SK-N-MC (cell line): Measurements from ENCODE around the gene MPI.

ENCODE experiments used
- DNase-seq: peaks from one replicate; pipeline ENCODE4 v3.0.0-alpha.2; 2011; ENCODE audit warnings: low read depth, low spot score
- H3K27ac ChIP-seq: fragments of 200-600 bp; sonication (generic); 2 replicates; pipeline ENCODE4 v1.5.1; 2016; ENCODE audit warnings: mixed run types
- H3K36me3 ChIP-seq: fragments of 200-600 bp; sonication (generic); 2 replicates; pipeline ENCODE4 v1.6.1; 2017; ENCODE audit warnings: antibody characterized with exemption, low read length, mixed read lengths; ENCODE audit not compliant: insufficient read depth
- H3K4me3 ChIP-seq: fragments of 200-600 bp; sonication (generic); 2 replicates; pipeline ENCODE4 v1.5.1; 2016
- H3K9ac ChIP-seq: fragments of 200-600 bp; sonication (generic); 2 replicates; pipeline ENCODE4 v1.8.0; 2017; ENCODE audit warnings: mixed run types, mixed read lengths; ENCODE audit not compliant: insufficient read length
- H3K9me3 ChIP-seq: fragments of 200-600 bp; sonication (generic); 2 replicates; pipeline ENCODE4 v1.6.1; 2017; ENCODE audit warnings: low read depth, mild to moderate bottlenecking, antibody characterized with exemption, low read length, moderate library complexity, mixed read lengths
- EZH2 ChIP-seq: fragments of 200-600 bp; sonication (generic); IDR thresholded peaks from one replicate; pipeline ENCODE4 v1.6.1; 2017; ENCODE audit warnings: antibody characterized with exemption
- FOXP2 ChIP-seq: optimal IDR thresholded peaks from 2 replicates; pipeline ENCODE3; 2011; ENCODE audit warnings: mild to moderate bottlenecking, moderate library complexity; ENCODE audit not compliant: insufficient read depth; ENCODE audit errors: extremely low read length, control extremely low read depth
- POLR2AphosphoS5 ChIP-seq: IDR thresholded peaks from 2 replicates; pipeline ENCODE4 v1.6.1; 2012; ENCODE audit warnings: mild to moderate bottlenecking, low read depth, low read length, borderline replicate concordance

Gene MPI

GRCh38 chr15:74857082-74857655 lies 32.7 kb upstream of the MPI start:
- Histone ChIP-seq H3K36me3 (peaks cover 22% of the 10 kb centered on the region; the same call in 1 of the 2 replicates), H3K27ac (no peak overlapping the region), H3K9ac (no peak overlapping the region), H3K4me3 (no peak overlapping the region), H3K9me3 (no peaks in the 10 kb centered on the region)
- no peak for TF ChIP-seq EZH2
- no peak for TF ChIP-seq POLR2AphosphoS5
- DNase-seq, result no peak

GRCh38 chr15:74857671-74858368 lies 32.0 kb upstream of the MPI start:
- Histone ChIP-seq H3K27ac (0 out of 2 replicates have a peak overlapping the region, but pooled peaks have one; percentile 13), H3K9me3 (no peaks in the 10 kb centered on the region), H3K9ac (no peak overlapping the region), H3K36me3 (peaks cover 17% of the 10 kb centered on the region; the same call in 1 of the 2 replicates), H3K4me3 (no peak overlapping the region)
- TF ChIP-seq FOXP2 (no peak), EZH2 (no peak), POLR2AphosphoS5 (no peak)
- DNase-seq, result no peak

GRCh38 chr15:74858369-74858740 lies 31.5 kb upstream of the MPI start:
- H3K9ac ChIP-seq, result no peak overlapping the region
- no peak overlapping the region for H3K4me3 ChIP-seq
- DNase-seq, result no peak
- H3K9me3 ChIP-seq, result no peaks in the 10 kb centered on the region
- peaks cover 12% of the 10 kb centered on the region; the same call in 1 of the 2 replicates for H3K36me3 ChIP-seq
- no peak for TF ChIP-seq FOXP2
- no peak for TF ChIP-seq EZH2
- TF ChIP-seq POLR2AphosphoS5, result no peak
- peak overlapping the region; percentile 11; the same call in 1 of the 2 replicates for H3K27ac ChIP-seq

GRCh38 chr15:74863239-74864056 lies 26.4 kb upstream of the MPI start:
- Histone ChIP-seq H3K36me3 (peaks cover 15% of the 10 kb centered on the region), H3K4me3 (no peak overlapping the region), H3K9me3 (no peaks in the 10 kb centered on the region), H3K27ac (peak overlapping the region; percentile 68), H3K9ac (no peak overlapping the region)
- no peak for DNase-seq
- TF ChIP-seq POLR2AphosphoS5 (no peak), FOXP2 (no peak), EZH2 (no peak)

- no peak overlapping the region for H3K9ac ChIP-seq
- no peaks in the 10 kb centered on the region for H3K9me3 ChIP-seq
- H3K27ac ChIP-seq, result peak overlapping the region; percentile 54
- TF ChIP-seq POLR2AphosphoS5 (no peak), EZH2 (no peak), FOXP2 (no peak)
- no peak for DNase-seq
- H3K36me3 ChIP-seq, result peaks cover 20% of the 10 kb centered on the region
- H3K4me3 ChIP-seq, result no peak overlapping the region
These were observed 25.5 kb upstream of the MPI start for GRCh38 chr15:74864296-74864695.

GRCh38 chr15:74865316-74865715 lies 24.5 kb upstream of the MPI start:
- DNase-seq, result no peak
- no peak overlapping the region for H3K4me3 ChIP-seq
- no peaks in the 10 kb centered on the region for H3K9me3 ChIP-seq

GRCh38 chr15:74866090-74866489 lies 23.8 kb upstream of the MPI start:
- Histone ChIP-seq H3K27ac (peak overlapping the region; percentile 96), H3K4me3 (no peak overlapping the region), H3K9me3 (no peaks in the 10 kb centered on the region), H3K9ac (peak overlapping the region; percentile 32), H3K36me3 (peaks cover 25% of the 10 kb centered on the region)
- DNase-seq, result peak; percentile 80
- TF ChIP-seq POLR2AphosphoS5, result peak; percentile 13; the same call in 1 of the 2 replicates
- no peak for TF ChIP-seq FOXP2
- TF ChIP-seq EZH2, result no peak

More at GRCh38 chr15:74865316-74865715, 24.5 kb upstream of the MPI start:
- peaks cover 25% of the 10 kb centered on the region for H3K36me3 ChIP-seq
- peak overlapping the region; percentile 96 for H3K27ac ChIP-seq
- TF ChIP-seq POLR2AphosphoS5 (no peak), FOXP2 (no peak)
- no peak overlapping the region for H3K9ac ChIP-seq

GRCh38 chr15:74867466-74868038 lies 22.3 kb upstream of the MPI start:
- no peaks in the 10 kb centered on the region for H3K9me3 ChIP-seq
- TF ChIP-seq EZH2 (no peak), FOXP2 (no peak), POLR2AphosphoS5 (no peak)
- H3K27ac ChIP-seq, result peak overlapping the region; percentile 96

More at GRCh38 chr15:74867466-74868038, 22.3 kb upstream of the MPI start:
- Histone ChIP-seq H3K9ac (no peak overlapping the region), H3K4me3 (no peak overlapping the region), H3K36me3 (peaks cover 25% of the 10 kb centered on the region)
- DNase-seq, result no peak
